Medulla oblongata (tissue), 1 donor: ENCODE measurements around the gene INSIG1.

Experiments
- DNase-seq: peaks from one replicate; pipeline ENCODE4 v3.0.0-alpha.2; 2015; ENCODE audit errors: extremely low spot score

INSIG1 gene

GRCh38 chr7:155266440-155266839 lies 31.2 kb upstream of the INSIG1 start:
- no peak for DNase-seq

DNA sequence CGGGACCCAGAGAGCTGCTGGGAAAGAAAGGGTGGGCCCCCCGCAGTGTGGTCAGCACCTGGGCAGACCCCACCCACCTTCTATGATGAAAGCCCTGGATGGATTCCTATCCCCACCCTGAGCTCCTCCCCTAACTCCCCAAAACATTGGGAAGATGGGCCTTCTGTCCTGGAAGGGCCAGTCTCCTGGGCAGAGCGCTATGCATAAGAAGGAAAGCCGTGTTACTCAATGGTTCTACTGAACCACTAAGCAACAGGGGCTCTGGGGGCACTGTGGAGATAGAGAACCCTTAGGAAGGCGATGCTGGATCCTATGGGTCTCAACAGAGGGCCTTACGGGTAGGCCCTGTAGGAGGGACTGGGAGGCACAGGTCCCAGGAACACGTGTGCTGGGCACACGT lies 30.7 kb upstream of the INSIG1 start:
- DNase-seq, result no peak

DNA sequence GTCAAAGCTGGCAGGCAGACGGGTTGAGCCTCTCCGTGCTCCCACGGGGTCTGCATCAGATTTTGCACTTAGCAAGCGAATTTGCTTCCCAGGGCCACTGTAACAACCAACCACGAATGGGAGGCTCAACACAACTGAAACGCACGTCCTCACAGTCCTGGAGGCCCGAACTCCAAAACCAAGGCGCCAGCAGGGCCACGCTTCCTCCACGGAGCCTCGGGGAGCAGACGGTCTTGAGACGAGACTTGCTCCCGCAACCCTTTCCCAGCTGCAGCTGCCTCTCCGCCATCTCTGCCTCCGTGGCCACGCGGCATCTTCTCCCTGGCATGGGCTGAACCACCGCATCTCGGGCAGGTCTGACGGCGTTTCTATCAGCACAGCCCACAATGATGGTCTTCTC lies 30.2 kb upstream of the INSIG1 start:
- DNase-seq, result no peak

DNA sequence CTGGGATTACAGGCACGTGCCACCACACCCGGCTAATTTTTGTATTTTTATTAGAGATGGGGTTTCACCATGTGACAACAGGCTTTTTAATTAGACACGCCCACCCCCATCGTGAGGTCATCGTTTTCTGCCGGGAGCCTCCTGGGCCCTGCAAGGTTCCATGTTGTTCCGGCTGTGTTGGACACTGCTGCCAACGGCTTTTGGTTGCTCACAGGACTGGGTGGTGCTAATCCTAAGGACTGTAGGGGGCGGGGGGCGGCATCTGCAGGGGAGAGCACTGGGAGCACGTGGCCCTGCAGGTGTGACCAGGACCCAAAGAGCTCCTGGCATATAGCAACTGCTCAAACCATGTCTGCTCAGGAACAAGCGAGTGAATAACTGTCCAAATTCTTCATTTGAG lies 29.5 kb upstream of the INSIG1 start:
- DNase-seq, result no peak

DNA sequence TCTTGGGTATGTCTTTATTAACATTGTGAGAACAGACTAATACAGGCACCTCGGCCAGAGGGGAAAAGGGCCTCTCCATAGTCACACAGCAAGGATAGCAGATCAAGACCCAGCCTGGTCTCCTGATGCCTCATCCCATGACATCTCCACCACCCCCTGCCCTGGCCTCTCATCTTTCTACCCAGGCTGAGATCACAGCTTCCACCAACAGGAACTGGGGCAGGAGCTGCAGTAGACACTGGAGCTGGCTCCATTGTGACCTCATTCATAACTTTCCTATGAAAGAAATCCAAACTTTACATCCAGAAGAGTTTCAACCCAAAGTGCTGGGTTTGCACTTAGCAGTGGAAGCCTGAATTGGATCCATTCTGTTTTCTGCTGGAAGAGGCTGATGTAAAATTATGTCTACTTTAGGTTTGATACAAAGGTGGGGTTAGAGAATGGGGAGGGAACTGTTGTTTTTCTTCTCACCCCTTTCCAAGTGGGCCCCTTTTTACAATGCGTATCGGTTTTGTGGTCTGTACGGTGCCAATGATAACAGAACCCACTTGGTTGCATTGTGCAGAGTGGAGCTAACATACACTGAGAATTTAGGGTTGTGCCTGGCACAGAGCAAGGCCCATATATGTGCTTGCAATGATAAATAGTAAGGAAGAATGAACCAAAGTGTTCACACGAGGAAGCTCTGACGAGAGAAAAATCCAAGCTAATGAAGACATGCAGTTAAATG lies 28.6 kb upstream of the INSIG1 start:
- DNase-seq, result no peak

GRCh38 chr7:155269766-155270585 lies 27.7 kb upstream of the INSIG1 start:
- DNase-seq, result no peak

DNA sequence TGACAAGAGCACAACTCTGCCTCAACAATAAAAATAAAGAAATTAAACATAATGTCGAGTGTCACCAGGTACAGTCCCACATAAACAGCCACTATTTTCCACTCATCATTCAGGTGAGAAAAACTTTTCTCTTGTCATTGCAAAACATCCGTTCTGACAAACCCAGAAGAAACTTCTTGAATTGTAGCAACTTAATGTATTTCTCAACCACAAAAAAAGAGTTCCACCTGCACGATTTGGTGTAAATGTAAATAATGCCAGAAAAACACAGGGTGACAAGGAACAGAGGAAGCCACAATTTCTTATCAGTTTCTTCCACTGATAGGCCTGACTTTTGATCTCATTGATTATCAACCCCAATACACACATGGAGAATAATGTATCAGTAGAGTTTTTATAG lies 26.8 kb upstream of the INSIG1 start:
- DNase-seq, result no peak

GRCh38 chr7:155274633-155275355 lies 22.9 kb upstream of the INSIG1 start:
- no peak for DNase-seq

DNA sequence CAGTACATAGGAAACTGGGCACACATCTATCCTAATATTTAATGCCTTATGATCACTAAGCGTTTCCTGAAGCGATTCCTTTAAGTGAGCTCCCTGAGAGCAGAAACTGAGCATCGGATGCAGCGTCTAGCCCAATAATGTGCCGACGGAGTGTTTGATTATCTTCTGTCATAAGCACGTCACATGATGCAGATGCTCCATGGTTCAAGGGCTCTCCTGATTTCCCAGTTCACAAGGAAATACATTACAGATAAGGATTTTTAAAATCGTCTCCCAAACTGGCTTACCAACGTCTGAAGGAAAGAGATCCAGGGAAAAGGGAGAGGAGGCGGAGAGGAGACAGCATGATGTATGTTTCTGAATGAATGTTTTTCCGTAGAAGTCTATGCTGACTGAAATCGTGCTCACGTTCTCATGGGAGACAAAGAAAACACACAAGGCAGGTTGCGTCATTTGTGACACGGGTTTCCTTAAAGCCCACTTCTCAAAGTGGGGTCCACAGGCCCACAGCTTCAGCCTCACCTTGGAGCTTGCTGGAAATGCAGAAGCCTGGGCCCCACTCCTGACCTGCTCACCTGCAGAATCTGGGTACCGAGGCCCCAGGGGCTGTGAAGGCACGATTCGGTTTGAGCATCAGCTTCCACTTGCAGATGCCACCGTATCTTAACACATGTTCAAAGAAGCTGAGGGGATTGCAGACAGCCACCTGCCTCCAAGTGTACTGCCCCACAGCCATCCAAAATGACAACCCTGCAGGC lies 21.5 kb upstream of the INSIG1 start:
- DNase-seq, result no peak

GRCh38 chr7:155276800-155277375 lies 20.8 kb upstream of the INSIG1 start:
- DNase-seq, result no peak

GRCh38 chr7:155277385-155277994 lies 20.2 kb upstream of the INSIG1 start:
- no peak for DNase-seq

GRCh38 chr7:155278921-155279320 lies 18.8 kb upstream of the INSIG1 start:
- no peak for DNase-seq

- no peak for DNase-seq
Observed at GRCh38 chr7:155279787-155280445, 17.8 kb upstream of the INSIG1 start.

DNA sequence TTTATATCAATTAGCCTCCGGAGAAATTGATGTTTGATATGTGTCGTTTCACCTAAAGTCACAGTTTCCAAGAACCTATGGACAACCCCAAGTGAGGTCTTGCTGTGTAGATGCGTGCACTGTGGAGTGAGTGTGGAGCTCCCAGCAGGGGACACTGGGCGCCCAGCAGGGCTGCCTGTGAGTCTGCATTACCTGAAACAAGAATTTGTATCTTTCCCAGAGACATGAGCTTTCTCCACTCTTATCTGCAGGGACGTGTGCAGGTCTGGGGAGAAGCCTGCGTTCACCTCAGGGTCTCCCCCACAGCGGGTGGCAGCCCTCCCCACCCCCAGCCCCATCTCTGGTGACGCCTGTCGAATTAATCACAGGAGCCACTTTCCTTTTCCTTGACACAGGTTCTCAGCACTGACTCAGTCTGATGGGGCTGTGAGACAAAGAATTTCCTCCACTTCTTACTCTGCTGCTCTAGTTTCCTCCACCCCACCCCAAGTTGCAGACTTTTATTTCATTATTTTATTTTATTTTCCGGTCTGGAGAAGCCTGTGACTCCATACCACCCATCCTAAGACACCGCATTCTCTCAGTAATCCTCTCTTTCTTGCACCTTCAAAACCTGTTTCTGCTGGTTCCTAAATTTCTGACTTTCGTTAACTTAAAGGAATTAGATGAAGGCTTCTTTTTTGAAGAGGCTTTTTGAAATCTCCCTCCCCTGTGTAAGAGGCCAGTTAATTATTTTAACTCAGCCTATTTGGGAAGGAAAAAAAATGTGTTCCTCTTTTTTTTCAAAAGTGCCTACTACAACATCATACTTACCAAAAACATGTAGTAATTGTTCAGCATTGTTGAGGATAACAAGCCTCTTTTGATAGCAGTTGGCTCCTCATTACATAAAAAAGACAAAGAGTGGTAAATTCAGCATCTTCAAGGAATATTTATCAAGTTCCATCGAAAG lies 17.0 kb upstream of the INSIG1 start:
- no peak for DNase-seq

GRCh38 chr7:155281398-155281969 lies 16.2 kb upstream of the INSIG1 start:
- DNase-seq, result no peak

DNA sequence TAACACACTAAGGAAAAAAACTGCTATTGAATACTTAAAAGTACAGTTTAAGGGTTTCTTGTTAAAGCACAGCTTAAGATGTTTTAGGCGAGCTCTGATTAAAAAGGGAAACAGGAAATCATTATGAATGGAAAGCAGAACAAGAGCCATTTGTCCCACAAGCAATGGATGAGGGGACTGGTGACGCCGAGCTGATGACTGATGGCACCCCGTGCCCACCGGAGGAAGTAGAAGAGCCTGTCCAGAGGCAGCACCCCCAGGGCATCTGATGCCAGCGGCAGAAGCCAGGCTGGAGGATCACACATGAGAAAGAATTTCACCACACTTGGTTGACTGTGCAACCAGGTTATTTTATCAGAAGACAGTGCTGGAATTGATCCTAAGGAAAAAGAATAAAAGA lies 15.0 kb upstream of the INSIG1 start:
- peak; percentile 74 for DNase-seq

- DNase-seq, result no peak
Observed at GRCh38 chr7:155283565-155284194, 14.0 kb upstream of the INSIG1 start.

DNA sequence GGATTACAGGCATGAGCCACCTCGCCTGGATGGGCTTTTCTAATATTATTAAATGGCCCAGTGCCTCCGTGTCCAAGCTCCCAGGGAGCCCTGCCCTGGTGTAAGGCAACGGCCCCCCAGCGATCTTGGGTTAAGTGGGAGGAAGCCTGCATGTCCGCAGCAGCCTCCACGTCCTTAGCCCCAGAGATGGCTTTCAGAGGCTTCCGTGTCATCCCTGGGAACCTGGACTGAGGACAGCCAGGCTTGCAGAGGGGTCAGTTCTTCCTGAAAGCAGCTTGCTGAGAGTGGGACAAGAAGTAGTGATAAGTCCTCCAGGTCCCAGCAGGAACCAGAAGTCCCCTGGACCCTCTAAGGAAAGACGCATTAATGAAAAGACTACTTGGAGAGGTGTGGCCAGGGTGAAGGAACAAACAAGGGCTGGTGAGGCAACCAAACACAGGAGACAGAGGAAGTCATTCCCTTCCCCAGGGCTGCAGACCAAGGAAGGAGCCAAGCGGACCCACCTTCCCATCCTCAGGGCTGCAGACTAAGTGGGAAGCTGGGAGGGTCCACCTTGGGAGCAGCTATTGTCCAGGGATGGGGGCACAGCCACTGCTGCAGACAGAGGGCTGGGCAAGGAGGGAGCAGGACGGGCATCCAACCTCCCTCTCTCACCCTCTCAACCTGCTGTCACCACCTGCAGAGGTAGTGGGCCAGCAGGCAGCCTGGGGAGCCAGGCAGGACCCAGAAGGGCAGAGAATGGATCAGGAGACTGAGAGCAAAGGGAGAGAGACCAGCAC lies 13.0 kb upstream of the INSIG1 start:
- no peak for DNase-seq
